ENCODE results near the gene SLC30A4.
"Not testable (repeated sequence)": the region's sequence is repeated elsewhere in the genome, so short reads cannot be mapped to it uniquely, and the experiment has no call there.

SLC30A4 gene

DNA sequence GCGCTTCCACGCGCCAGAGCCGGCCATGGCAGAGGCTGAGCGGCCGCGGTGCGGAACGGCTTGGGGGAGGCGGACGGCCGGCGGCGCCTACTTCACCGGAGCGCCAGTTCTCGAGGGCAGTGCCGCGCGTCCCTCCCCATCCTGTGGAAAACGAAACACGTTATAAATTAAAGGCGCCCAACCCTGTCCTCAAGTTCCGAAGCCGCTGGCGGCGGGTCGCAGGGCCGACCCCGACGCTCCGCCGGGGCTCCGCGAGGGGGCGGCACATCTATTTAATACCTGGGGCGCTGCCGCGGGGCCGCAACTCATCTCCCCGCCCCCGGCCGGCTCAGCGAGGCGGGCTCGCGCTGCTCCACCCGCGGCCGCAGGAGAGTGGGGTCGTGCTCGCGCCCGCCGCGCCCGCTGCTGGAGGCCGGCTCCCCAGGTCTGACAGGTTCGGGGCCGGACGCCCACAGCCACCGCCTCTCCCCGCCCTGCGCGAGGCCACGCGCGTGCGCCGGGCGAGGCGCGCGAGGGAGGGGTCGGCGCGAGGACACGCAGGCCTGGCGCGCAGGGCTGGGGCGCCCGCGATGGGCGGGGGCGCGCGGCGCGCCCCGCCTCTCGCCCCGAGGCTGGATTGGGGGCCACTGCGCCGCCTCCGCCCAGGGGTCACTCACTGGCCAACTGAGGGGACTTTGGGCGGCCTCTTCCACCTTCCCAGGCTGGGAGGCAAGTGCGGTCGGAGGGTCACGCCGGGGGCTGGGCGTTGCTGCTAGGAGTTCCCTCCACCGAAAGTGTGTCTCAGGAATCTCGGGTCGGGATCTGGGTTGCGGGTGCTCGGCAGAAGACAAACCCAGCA lies at the start of gene SLC30A4:
Gene SLC30A4 (minus strand): TSS at position 428 of the 838 bp plus-strand sequence. CDS start 401 bp downstream, at position 27.
- DNase-seq, result peak; percentile 41

GRCh38 chr15:45555934-45556608 lies 33.5 kb upstream of the SLC30A4 start:
- no peak for DNase-seq

GRCh38 chr15:45551676-45552075 lies 29.1 kb upstream of the SLC30A4 start:
- no peak for DNase-seq

- DNase-seq, result no peak
Measured at GRCh38 chr15:45550436-45550835, 27.9 kb upstream of the SLC30A4 start.

- DNase-seq, result no peak
Measured at GRCh38 chr15:45549541-45550220, 27.1 kb upstream of the SLC30A4 start.

DNA sequence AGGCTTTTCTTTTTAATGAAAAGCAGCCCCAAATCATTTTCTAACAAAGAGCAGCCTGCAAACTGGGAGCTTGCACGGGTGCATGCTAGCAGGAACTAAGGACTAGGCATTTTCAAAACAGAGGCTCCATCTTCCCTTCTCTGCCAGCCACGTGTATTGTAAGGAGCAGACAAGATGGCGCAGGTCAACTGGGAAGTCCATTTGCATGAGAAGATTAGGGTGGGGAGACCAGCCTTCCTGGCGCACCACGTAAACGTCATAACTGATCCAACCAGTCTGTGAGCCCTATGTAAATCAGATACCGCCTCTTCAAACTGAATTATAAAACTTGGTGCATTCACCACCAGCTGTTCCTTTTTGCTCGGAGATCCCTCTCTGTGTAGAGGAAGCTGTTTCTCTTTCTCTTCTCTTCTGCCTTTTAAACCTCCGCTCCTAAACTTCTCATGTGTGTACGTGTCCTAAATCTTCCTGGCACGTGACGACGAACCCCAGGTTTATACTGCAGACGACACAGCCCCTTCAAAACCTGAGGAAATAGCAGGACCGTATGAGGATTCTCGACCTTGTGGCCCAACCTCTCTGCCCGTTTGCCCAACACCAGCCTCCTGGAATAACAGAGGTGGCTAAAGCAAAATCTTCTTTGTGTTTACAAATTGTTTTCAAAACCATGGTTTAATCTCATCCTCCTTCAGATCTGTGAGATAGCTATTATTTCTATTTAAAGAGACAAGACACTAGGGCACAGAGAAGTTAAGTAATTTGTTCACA lies 26.4 kb upstream of the SLC30A4 start:
- no peak for DNase-seq

GRCh38 chr15:45546789-45547188 lies 24.2 kb upstream of the SLC30A4 start:
- no peak for DNase-seq

- DNase-seq, result no peak
Measured at GRCh38 chr15:45544266-45545023, 21.9 kb upstream of the SLC30A4 start.

DNA sequence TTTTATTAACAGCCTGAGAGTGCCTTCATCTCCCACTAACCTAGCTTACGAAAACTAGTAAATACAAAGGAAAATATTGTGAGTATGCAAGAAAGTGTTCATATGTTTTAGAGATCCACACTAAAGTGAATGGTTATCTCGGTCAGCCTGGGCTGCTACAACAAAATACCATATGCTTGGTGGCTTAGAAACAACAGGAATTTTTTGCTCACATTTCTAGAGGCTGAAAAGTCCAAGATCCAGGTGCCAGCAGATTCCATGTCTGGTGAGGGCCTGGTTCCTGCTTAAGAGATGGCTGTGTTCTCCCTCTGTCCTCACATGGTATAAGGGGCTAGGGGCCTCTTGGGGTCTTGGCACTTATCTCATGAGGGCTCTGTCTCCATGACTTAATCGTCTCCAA lies 20.5 kb upstream of the SLC30A4 start:
- no peak for DNase-seq

- no peak for DNase-seq
Measured at GRCh38 chr15:45540531-45540930, 18.0 kb upstream of the SLC30A4 start.

- no peak for DNase-seq
Measured at GRCh38 chr15:45539680-45540079, 17.1 kb upstream of the SLC30A4 start.

DNA sequence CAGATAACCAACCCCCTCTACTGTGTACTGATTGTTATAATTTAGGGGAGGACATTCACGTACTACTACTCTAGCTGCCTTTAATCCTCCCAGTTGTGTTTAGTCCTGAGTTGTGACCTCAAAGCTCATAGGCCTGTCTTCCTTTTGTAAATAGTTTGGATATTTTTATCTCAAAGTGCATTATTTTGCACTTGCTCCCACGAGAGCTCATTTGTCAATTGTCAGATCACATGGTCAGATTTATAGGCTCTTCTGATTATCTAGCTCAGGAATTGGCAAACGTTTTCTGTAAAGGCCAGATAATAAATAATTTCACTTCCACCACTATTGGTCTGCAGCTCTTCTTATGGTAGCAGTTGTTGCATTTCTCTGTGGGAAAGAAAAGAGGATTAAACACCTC lies 14.4 kb upstream of the SLC30A4 start:
- no peak for DNase-seq

DNA sequence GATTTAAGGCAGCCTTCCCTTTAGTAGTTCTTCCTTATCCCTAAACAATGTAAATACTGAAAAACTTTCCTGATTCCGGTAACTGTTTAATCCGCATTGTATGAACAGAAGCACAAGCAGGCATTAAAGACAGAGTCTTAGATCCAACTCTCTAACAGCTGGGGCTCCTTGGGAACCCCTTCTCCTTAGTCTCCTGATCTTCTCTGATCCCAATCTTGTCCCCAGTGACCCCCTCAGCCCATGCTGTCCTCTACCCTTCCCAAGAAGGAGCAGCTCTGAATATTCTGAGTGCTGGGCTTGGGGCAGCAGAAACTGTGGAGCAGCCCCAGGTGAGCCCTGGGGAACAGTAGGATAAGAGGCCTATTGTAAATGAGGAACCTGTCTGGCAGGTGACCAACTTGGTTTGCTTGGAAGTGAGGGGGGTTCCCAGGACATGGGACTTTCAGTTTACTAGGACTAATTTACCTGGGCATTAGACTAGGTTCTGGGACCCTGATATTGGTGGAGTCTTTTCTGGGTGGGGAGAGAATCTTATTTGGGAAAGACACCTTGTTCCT lies 13.0 kb upstream of the SLC30A4 start:
- no peak for DNase-seq

DNA sequence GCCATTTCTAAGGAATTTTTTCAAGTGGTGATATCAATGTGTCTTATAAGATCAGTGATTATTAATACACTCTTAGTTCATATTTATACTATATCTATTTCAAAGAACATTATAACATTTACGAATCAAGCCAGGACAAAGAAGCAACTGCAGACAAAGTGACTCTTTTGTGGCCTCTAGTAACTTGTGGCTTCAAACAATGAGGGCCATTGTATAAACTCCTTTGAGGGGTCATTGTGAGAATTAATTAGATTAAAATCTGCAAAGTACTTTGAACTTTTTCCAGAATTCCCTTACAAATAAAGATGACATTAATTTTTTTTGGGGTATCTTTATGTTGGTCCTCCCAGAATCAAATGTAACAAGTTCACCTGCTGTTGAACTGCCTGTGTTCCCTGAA lies 12.3 kb upstream of the SLC30A4 start:
- no peak for DNase-seq

GRCh38 chr15:45532892-45533291 lies 10.3 kb upstream of the SLC30A4 start:
- not testable (repeated sequence) for DNase-seq

DNA sequence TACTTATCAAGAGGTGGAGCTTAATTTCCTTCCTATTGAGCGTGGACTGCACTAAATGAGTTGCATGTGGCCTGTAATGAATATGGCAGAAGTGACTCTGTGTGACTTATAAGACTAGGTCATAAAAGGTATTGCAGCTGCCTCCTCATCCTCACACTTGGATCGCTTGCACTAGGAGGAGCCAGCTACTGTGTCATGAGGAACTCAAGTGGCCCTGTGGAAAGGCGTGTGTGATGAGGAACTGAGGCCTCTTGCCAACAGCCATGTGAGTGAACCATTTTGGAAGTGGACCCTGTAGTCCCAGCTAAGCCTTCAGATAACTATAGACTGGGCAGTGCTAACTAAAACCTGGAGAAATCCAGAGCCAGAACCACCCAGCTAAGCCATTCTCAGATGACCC lies 7.1 kb upstream of the SLC30A4 start:
- DNase-seq, result no peak

DNA sequence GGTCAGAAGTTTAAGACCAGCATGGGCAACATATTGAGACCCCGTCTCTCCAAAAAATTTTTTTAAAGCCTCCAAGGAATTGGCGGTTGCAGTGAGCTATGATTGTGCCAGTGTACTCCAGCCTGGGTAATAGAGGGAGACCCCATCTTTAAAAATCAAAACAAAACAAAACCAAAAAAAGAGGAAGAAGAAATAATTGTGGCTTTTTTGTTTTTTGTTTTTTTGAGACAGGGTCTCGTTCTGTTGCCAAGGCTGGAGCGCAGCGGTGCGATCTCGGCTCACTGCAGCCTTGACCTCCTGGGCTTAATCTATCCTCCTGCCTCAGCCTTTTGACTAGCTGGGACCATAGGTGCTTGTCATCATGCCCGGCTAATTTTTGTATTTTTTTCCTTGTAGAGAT lies 4.5 kb upstream of the SLC30A4 start:
- no peak for DNase-seq

- DNase-seq, result no peak
Measured at GRCh38 chr15:45523166-45523460, 558 bp upstream of the SLC30A4 start.

DNA sequence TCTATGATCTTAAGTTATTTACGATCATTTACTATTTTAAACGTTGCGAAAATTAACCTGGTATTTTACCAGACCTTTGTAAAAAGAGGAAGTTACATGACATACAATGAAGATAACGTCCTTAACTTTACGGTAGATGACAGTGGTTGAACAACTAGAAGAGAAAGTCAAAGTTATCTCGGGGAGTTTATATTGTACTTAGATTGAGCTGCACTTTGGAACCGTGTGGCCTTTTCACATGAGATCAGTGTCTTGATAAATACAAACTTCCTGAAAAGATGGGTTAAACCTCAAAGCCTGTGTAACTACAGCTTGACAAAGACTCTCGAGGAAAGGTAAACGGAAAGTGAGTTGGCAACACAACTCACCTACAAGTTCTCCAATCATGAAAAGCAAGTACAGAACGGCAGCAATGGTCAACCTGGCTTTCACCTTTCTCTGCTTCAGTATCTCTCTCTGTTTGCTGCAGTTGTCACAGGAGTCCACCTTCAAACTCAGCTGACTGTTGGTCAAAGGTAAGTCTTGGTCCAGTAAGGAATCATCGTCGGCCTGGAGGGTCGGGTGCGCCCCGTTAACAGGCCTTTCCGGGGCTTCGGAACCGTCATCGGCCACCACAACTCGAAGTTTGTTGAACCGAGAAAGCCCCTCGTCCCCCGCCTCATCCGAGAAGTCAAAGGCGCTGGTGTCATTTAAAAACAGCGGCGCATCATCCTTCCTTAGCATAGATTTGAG lies 793 bp downstream of the SLC30A4 start:
- no peak for DNase-seq

GRCh38 chr15:45510758-45511280 lies 11.7 kb downstream of the SLC30A4 start:
- DNase-seq, result no peak

DNA sequence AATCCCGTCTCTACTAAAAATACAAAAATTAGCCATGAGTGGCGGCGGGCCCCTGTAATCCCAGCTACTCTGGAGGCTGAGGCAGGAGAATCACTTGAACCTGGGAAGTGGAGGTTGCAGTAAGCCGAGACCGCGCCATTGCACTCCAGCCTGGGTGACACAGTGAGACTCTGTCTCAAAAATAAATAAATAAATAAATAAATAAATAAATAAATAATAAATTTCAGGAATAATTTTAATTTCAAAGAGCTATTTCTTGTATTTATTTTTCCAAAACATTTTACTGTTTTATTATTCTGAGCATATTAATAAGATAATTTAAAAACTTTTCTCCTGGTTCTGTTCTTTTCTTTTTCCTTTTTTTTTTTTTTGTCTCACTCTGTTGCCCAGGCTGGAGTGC lies 15.4 kb downstream of the SLC30A4 start:
- DNase-seq, result not testable (repeated sequence)

Measured in stimulated activated CD4-positive, alpha-beta T cell treated with anti-CD3 and anti-CD28 coated beads, Interleukin-1b, Interleukin-23, amount 100 ng/mL, for 48 hours (primary cell).